PFSK-1 (cell line): ENCODE measurements around the gene SH3RF1.

Experiments used
- FOXP2 ChIP-seq: optimal IDR thresholded peaks from 2 replicates; pipeline ENCODE3; 2011; ENCODE audit warnings: borderline replicate concordance, control low read depth, inconsistent platforms; ENCODE audit not compliant: insufficient read depth; ENCODE audit errors: extremely low read length, extremely low read depth
- POLR2AphosphoS5 ChIP-seq: IDR thresholded peaks from 2 replicates; pipeline ENCODE4 v1.6.1; 2012; ENCODE audit warnings: low read depth, mild to moderate bottlenecking, control low read depth, low read length, moderate library complexity
- REST ChIP-seq, 2 experiments: IDR thresholded peaks; 2 replicates each; pipeline versions ENCODE4 v1.6.1 to v1.8.0; 2011 to 2012; ENCODE audit warnings: low read depth in 2 of 2, low read length in 2 of 2, control low read depth in 1 of 2, inconsistent platforms in 1 of 2, mild to moderate bottlenecking in 1 of 2, moderate library complexity in 1 of 2; ENCODE audit not compliant: insufficient read depth in 1 of 2
- SIN3A ChIP-seq: IDR thresholded peaks from 2 replicates; pipeline ENCODE4 v1.6.1; 2012; ENCODE audit warnings: mild to moderate bottlenecking, low read length, moderate library complexity, borderline replicate concordance; ENCODE audit not compliant: insufficient read depth
- TAF1 ChIP-seq: IDR thresholded peaks from 2 replicates; pipeline ENCODE4 v1.6.1; 2012; ENCODE audit warnings: low read length, control low read depth, borderline replicate concordance; ENCODE audit not compliant: insufficient read depth

Gene SH3RF1

DNA sequence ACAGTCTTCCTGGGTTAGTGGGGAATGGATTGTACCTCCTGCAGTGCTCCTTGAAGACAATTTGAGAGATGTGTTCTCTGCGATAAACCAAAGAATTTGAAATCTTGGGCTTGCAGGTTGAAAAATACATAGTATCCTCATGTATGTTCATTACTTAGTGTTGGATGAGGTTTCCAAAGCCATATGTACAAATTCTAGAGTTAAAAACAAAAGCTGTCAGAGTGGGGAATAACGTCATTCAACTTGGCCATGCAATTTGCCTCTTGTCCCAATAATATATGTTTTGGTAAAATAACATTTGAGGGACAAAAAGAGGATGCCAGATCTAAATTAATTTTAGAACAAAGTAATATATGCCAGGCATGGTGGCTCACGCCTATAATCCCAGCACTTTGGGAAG is 209.4 kb downstream of the SH3RF1 start:
- no peak for TF ChIP-seq REST (IDR thresholded peaks at IDR 0.05; ENCODE audit: insufficient read depth in 1 of 2, low read depth in 2 of 2, low read length in 2 of 2)
- TF ChIP-seq TAF1, result no peak
- TF ChIP-seq FOXP2, result no peak
- TF ChIP-seq POLR2AphosphoS5, result no peak
- TF ChIP-seq SIN3A, result no peak

DNA sequence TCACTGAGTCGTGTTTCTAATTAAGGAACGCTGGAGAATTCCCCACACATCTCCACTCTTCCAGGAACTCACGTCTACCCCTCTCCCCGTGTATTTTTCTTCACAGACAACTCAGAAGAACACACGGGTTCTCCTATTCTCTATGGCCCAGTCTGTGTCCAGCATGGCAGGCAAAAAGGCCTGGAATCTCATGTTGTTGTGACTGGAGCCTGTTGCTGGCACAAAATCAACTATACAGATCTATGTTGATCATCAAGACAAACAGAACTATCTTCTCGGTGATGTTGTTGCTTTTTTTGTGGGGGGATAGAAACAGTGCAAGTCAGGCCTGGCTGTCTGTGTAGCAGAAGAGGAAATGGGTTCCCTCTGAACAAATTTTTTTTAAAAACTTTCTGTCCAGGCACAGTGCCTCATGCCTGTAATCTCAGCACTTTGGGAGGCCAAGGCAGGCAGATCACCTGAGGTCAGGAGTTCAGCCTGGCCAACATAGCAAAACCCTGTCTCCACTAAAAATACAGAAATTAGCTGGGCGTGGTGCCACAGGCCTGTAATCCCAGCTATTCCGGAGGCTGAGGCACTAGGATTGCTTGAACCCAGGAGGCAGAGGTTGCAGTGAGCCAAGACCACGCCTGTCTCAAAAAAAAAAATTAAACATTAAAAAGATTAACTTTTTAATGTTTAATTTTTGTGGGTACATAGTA is 210.2 kb downstream of the SH3RF1 start:
- TF ChIP-seq SIN3A, result no peak
- TF ChIP-seq POLR2AphosphoS5, result no peak
- no peak for TF ChIP-seq TAF1
- no peak for TF ChIP-seq REST (IDR thresholded peaks at IDR 0.05; ENCODE audit: insufficient read depth in 1 of 2, low read depth in 2 of 2, low read length in 2 of 2)
- TF ChIP-seq FOXP2, result no peak

- TF ChIP-seq TAF1 (no peak), POLR2AphosphoS5 (no peak), FOXP2 (no peak)
Observed at GRCh38 chr4:169059306-169060211, 211.2 kb downstream of the SH3RF1 start.

- TF ChIP-seq SIN3A (no peak), REST (IDR thresholded peaks at IDR 0.05; ENCODE audit: insufficient read depth in 1 of 2, low read depth in 2 of 2, low read length in 2 of 2) (no peak)
Observed at GRCh38 chr4:169058312-169058711, 212.4 kb downstream of the SH3RF1 start.

GRCh38 chr4:169054879-169055278 is 215.9 kb downstream of the SH3RF1 start:
- TF ChIP-seq FOXP2 (no peak), SIN3A (no peak), REST (IDR thresholded peaks at IDR 0.05; ENCODE audit: insufficient read depth in 1 of 2, low read depth in 2 of 2, low read length in 2 of 2) (no peak), POLR2AphosphoS5 (no peak), TAF1 (no peak)
